K562 (cell line): ENCODE measurements around the gene HDAC7. TPM values are rescaled to one million over a fixed set of nuclear protein-coding genes. Genes with fewer than 3 reads are reported as not detected.

Source experiments
- CREB1 ChIP-seq, 2 experiments: sonication (generic) in 1 of 2; formaldehyde crosslinking in 1 of 2; IDR thresholded peaks; 2 replicates each; pipeline versions ENCODE4 v1.6.1 to v1.8.0; 2012 to 2022; ENCODE audit warnings: inconsistent platforms in 1 of 2, mild to moderate bottlenecking in 1 of 2, missing genetic modification reagents in 1 of 2, moderate library complexity in 1 of 2
- ETS2 ChIP-seq: IDR thresholded peaks from 2 replicates; pipeline ENCODE4 v1.6.1; 2016; ENCODE audit warnings: borderline replicate concordance, missing genetic modification characterization, mild to moderate bottlenecking, moderate library complexity, missing compliant biosample characterization; ENCODE audit not compliant: poor library complexity, severe bottlenecking
- GABPA ChIP-seq: fragments of 200-800 bp; sonication (Bioruptor generic); conservative IDR thresholded peaks from 2 replicates; pipeline ENCODE4 v1.6.1; 2016; ENCODE audit warnings: low read depth, missing genetic modification characterization, missing compliant biosample characterization
- GTF2A2 ChIP-seq: IDR thresholded peaks from 2 replicates; pipeline ENCODE4 v1.6.1; 2016; ENCODE audit warnings: mild to moderate bottlenecking, missing genetic modification characterization, missing compliant biosample characterization
- HIVEP1 ChIP-seq: fragments of 250-450 bp; sonication (Bioruptor Pico); IDR thresholded peaks from 2 replicates; pipeline ENCODE4 v1.4.0; 2020; ENCODE audit warnings: mild to moderate bottlenecking
- NR2C2 ChIP-seq, 2 experiments: fragments of 200-800 bp in 1 of 2; sonication (Bioruptor generic) in 1 of 2; sonication (generic) in 1 of 2; formaldehyde crosslinking in 1 of 2; IDR thresholded peaks; 2 replicates each; pipeline versions ENCODE4 v1.6.1 to v1.8.0; 2016 to 2022; ENCODE audit warnings: mild to moderate bottlenecking in 1 of 2, missing compliant biosample characterization in 1 of 2, missing genetic modification characterization in 1 of 2, missing genetic modification reagents in 1 of 2
- RBM39 ChIP-seq: fragments of 200-400 bp; formaldehyde crosslinking; optimal IDR thresholded peaks from 2 replicates; pipeline ENCODE3; 2018; ENCODE audit warnings: low read depth, low read length
- TGIF2 ChIP-seq: sonication (generic); formaldehyde crosslinking; IDR thresholded peaks from 2 replicates; pipeline ENCODE4 v1.8.1; 2022; ENCODE audit warnings: mild to moderate bottlenecking, missing genetic modification reagents, moderate library complexity
- ZNF197 ChIP-seq: fragments of 200-800 bp; sonication (Bioruptor generic); IDR thresholded peaks from 2 replicates; pipeline ENCODE4 v1.6.1; 2016; ENCODE audit warnings: low read depth, missing genetic modification characterization, missing compliant biosample characterization
- ZNF431 ChIP-seq: sonication (generic); formaldehyde crosslinking; IDR thresholded peaks from 2 replicates; pipeline ENCODE4 v1.8.0; 2022; ENCODE audit warnings: mild to moderate bottlenecking, missing genetic modification reagents
- ZNF77 ChIP-seq: fragments of 250-450 bp; sonication (Bioruptor Pico); IDR thresholded peaks from 2 replicates; pipeline ENCODE4 v1.5.0; 2020
- polyA plus RNA-seq, 8 experiments: library from polyadenylated mRNA; depleted of rRNA in 4 of 8; stranded (reverse) in 5 of 8; unstranded in 3 of 8; fragments of >200 nt; fragmentation: Nextera tagmentation in 2 of 8; fragmentation: Illumina TruSeq in 1 of 8; extraction: Ambion mirVana in 2 of 8; extraction: Trizol in 1 of 8; gene quantifications; 2 replicates each; pipeline versions ENCODE4 v1.2.1 to v1.2.3, GENCODE V29; 2011 to 2014; ENCODE audit warnings: inconsistent platforms in 1 of 8, missing spikeins in 1 of 8
- total RNA-seq, 7 experiments: library from RNA; depleted of rRNA in 6 of 7; stranded (reverse); fragments of >200 nt in 6 of 7; fragmentation: Illumina TruSeq in 2 of 7; extraction: Trizol in 2 of 7; gene quantifications; 2 replicates each; pipeline versions ENCODE4 v1.2.1 to v1.2.3, GENCODE V29; 2011 to 2021; ENCODE audit warnings: low replicate concordance in 1 of 7
- TF ChIP-seq, protein P1 (sequence below): sonication (generic); formaldehyde crosslinking; IDR thresholded peaks from 2 replicates; pipeline ENCODE4 v1.8.1; 2023; ENCODE audit warnings: mild to moderate bottlenecking, missing genetic modification reagents
- TF ChIP-seq, protein P2 (sequence below): fragments of 450-650 bp; IDR thresholded peaks from 2 replicates; pipeline ENCODE4 v1.7.1; 2018; ENCODE audit warnings: mild to moderate bottlenecking, low read depth; ENCODE audit not compliant: partially characterized antibody
- TF ChIP-seq, protein P3 (sequence below): sonication (generic); formaldehyde crosslinking; IDR thresholded peaks from 2 replicates; pipeline ENCODE4 v1.5.0; 2020; ENCODE audit warnings: missing genetic modification reagents
- TF ChIP-seq, protein P4 (sequence below), 2 experiments: fragments of 450-650 bp; conservative IDR thresholded peaks; 2 replicates each; pipeline ENCODE4 v1.6.1; 2017; ENCODE audit warnings: mild to moderate bottlenecking in 2 of 2, moderate library complexity in 2 of 2
- TF ChIP-seq, protein P5 (sequence below): sonication (generic); formaldehyde crosslinking; IDR thresholded peaks from 2 replicates; pipeline ENCODE4 v1.8.0; 2022; ENCODE audit warnings: mild to moderate bottlenecking, missing genetic modification reagents

Gene HDAC7
- total and polyA plus RNA-seq, 9 of the 15 experiments (the other 6 are each of a cell fraction or from before 2014, with no cell fraction given), result 2.5 to 129 (median 31.1) TPM

DNA sequence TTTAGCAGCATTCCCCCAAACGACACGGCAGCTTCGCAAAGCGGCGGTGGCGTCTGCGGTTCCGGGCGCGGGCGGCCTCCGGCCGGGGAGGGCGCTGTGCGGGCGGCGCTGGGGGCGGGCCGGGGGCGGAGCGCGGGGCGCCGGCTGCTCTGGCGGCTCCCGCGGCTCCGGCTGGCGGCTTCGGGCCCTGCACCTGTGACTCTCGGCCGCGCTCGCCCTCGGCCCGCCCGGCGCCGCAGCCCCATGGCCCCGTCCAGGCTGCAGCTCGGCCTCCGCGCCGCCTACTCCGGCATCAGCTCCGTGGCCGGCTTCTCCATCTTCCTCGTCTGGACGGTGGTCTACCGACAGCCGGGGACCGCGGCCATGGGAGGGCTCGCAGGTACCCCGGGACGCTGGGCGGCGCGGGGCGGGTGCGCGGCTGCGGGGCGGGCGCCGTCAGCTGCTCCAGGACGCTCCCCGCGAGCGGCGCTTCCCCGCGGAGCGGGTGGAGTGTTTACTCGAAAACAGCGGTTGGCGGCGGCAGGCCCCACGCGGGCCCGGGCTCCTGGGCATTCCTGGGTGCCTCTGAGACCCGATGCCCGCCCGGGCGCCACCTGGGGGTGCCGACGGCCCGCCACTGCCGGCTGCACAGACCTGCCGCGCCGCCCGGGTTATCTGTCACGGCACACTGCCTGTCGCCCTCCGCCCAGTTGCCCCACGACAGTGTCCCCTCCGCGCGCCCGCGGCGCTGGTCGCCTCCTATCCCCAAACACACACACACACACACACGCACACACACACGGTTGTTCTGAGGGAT is 46.4 kb downstream of the HDAC7 start, which contains the start of gene SLC48A1 (continued):
- TF ChIP-seq, protein P1, sequence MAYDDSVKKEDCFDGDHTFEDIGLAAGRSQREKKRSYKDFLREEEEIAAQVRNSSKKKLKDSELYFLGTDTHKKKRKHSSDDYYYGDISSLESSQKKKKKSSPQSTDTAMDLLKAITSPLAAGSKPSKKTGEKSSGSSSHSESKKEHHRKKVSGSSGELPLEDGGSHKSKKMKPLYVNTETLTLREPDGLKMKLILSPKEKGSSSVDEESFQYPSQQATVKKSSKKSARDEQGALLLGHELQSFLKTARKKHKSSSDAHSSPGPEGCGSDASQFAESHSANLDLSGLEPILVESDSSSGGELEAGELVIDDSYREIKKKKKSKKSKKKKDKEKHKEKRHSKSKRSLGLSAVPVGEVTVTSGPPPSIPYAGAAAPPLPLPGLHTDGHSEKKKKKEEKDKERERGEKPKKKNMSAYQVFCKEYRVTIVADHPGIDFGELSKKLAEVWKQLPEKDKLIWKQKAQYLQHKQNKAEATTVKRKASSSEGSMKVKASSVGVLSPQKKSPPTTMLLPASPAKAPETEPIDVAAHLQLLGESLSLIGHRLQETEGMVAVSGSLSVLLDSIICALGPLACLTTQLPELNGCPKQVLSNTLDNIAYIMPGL (CRISPR knock-in tag), result 0 out of 2 replicates have a peak, but pooled peaks have one; percentile 42
- TF ChIP-seq, protein P2, sequence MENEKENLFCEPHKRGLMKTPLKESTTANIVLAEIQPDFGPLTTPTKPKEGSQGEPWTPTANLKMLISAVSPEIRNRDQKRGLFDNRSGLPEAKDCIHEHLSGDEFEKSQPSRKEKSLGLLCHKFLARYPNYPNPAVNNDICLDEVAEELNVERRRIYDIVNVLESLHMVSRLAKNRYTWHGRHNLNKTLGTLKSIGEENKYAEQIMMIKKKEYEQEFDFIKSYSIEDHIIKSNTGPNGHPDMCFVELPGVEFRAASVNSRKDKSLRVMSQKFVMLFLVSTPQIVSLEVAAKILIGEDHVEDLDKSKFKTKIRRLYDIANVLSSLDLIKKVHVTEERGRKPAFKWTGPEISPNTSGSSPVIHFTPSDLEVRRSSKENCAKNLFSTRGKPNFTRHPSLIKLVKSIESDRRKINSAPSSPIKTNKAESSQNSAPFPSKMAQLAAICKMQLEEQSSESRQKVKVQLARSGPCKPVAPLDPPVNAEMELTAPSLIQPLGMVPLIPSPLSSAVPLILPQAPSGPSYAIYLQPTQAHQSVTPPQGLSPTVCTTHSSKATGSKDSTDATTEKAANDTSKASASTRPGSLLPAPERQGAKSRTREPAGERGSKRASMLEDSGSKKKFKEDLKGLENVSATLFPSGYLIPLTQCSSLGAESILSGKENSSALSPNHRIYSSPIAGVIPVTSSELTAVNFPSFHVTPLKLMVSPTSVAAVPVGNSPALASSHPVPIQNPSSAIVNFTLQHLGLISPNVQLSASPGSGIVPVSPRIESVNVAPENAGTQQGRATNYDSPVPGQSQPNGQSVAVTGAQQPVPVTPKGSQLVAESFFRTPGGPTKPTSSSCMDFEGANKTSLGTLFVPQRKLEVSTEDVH, result no peak
- TF ChIP-seq ZNF431 (CRISPR knock-in tag) (peak; percentile 47; the same call in 1 of the 2 replicates), ETS2 (tag) (no peak), CREB1 (IDR thresholded peaks at IDR 0.05) (no peak), CREB1 (CRISPR knock-in tag; IDR thresholded peaks at IDR 0.05) (no peak), ZNF197 (no peak), TGIF2 (CRISPR knock-in tag) (0 out of 2 replicates have a peak, but pooled peaks have one; percentile 76), GTF2A2 (tag) (no peak), HIVEP1 (no peak), GABPA (tag) (0 out of 2 replicates have a peak, but pooled peaks have one; percentile 1), RBM39 (no peak), ZNF77 (no peak), NR2C2 (CRISPR knock-in tag; IDR thresholded peaks at IDR 0.05) (no peak), NR2C2 (tag; IDR thresholded peaks at IDR 0.05) (no peak)
- TF ChIP-seq, protein P3, sequence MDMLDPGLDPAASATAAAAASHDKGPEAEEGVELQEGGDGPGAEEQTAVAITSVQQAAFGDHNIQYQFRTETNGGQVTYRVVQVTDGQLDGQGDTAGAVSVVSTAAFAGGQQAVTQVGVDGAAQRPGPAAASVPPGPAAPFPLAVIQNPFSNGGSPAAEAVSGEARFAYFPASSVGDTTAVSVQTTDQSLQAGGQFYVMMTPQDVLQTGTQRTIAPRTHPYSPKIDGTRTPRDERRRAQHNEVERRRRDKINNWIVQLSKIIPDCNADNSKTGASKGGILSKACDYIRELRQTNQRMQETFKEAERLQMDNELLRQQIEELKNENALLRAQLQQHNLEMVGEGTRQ, result no peak
- TF ChIP-seq, protein P4, sequence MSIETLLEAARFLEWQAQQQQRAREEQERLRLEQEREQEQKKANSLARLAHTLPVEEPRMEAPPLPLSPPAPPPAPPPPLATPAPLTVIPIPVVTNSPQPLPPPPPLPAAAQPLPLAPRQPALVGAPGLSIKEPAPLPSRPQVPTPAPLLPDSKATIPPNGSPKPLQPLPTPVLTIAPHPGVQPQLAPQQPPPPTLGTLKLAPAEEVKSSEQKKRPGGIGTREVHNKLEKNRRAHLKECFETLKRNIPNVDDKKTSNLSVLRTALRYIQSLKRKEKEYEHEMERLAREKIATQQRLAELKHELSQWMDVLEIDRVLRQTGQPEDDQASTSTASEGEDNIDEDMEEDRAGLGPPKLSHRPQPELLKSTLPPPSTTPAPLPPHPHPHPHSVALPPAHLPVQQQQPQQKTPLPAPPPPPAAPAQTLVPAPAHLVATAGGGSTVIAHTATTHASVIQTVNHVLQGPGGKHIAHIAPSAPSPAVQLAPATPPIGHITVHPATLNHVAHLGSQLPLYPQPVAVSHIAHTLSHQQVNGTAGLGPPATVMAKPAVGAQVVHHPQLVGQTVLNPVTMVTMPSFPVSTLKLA (conservative IDR thresholded peaks at IDR 0.05), result peak; percentile 25 to 49; a peak in 1 of 4 replicates
- TF ChIP-seq, protein P5, sequence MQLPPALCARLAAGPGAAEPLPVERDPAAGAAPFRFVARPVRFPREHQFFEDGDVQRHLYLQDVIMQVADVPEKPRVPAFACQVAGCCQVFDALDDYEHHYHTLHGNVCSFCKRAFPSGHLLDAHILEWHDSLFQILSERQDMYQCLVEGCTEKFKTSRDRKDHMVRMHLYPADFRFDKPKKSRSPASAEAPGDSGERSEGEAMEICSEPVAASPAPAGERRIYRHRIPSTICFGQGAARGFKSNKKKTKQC (CRISPR knock-in tag), result no peak; the same call in 1 of the 2 replicates
